Type B pancreatic cell (in vitro differentiated cells): ENCODE results near the gene CHPT1. TPM values are rescaled to one million over a fixed set of nuclear protein-coding genes. Genes with fewer than 3 reads are reported as not detected.

Experiments used
- DNase-seq: peaks from one replicate; pipeline ENCODE4 v3.0.0; 2021; ENCODE audit warnings: mixed read lengths; ENCODE audit not compliant: unreplicated experiment; ENCODE audit errors: extremely low spot score
- H3K27ac Mint-ChIP-seq: 2 replicates; pipeline ENCODE4 v1.8.0; 2021; ENCODE audit warnings: mild to moderate bottlenecking, mixed read lengths
- H3K27me3 Mint-ChIP-seq: 2 replicates; pipeline ENCODE4 v1.8.0; 2021; ENCODE audit warnings: mixed read lengths
- H3K36me3 Mint-ChIP-seq: 2 replicates; pipeline ENCODE4 v1.8.0; 2021; ENCODE audit warnings: mixed read lengths
- H3K4me1 Mint-ChIP-seq: one replicate; pipeline ENCODE4 v1.8.0; 2021; ENCODE audit warnings: mixed read lengths; ENCODE audit not compliant: unreplicated experiment
- H3K4me3 Mint-ChIP-seq: 2 replicates; pipeline ENCODE4 v1.8.0; 2021; ENCODE audit warnings: mild to moderate bottlenecking, mixed read lengths
- H3K9me3 Mint-ChIP-seq: 2 replicates; pipeline ENCODE4 v1.8.0; 2021; ENCODE audit warnings: mixed read lengths
- total RNA-seq: library from RNA; stranded (reverse); gene quantifications from 2 replicates; pipeline ENCODE4 v1.2.1, GENCODE V29; 2021; ENCODE audit warnings: low replicate concordance
- TF ChIP-seq, protein P1 (sequence below): fragments of 200-600 bp; sonication (generic); conservative IDR thresholded peaks from 2 replicates; pipeline ENCODE4 v1.5.0; 2021; ENCODE audit warnings: antibody characterized with exemption, mild to moderate bottlenecking

Gene CHPT1
- total RNA-seq, 1 donor from 2014 or later = 35.2 TPM

DNA sequence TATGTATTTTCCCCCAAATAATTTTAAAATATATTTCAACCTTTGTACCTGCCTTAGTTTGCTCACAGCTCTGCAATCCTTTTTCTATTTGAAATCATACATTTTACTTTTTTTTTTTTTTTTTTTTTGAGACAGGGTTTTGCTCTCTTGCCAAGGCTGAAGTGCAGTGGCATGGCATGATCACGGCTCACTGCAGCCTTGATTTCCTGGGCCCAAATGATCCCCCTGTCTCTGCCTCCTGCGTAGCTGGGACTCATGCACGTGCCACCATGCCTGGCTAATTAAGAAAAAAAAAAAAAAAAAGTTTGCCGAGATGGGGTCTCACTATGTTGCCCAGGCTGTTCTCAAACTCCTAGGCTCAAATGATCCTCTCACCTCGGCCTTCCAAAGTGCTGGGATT lies 43.1 kb downstream of the CHPT1 start:
- Mint-ChIP-seq H3K27me3 (no peaks in the 10 kb centered on the region), H3K36me3 (peaks cover 19% of the 10 kb centered on the region), H3K27ac (no peak overlapping the region), H3K4me3 (no peak overlapping the region), H3K4me1 (no peaks in the 10 kb centered on the region), H3K9me3 (no peaks in the 10 kb centered on the region)
- TF ChIP-seq, protein P1, sequence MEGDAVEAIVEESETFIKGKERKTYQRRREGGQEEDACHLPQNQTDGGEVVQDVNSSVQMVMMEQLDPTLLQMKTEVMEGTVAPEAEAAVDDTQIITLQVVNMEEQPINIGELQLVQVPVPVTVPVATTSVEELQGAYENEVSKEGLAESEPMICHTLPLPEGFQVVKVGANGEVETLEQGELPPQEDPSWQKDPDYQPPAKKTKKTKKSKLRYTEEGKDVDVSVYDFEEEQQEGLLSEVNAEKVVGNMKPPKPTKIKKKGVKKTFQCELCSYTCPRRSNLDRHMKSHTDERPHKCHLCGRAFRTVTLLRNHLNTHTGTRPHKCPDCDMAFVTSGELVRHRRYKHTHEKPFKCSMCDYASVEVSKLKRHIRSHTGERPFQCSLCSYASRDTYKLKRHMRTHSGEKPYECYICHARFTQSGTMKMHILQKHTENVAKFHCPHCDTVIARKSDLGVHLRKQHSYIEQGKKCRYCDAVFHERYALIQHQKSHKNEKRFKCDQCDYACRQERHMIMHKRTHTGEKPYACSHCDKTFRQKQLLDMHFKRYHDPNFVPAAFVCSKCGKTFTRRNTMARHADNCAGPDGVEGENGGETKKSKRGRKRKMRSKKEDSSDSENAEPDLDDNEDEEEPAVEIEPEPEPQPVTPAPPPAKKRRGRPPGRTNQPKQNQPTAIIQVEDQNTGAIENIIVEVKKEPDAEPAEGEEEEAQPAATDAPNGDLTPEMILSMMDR = no peak
- DNase-seq = no peak

DNA sequence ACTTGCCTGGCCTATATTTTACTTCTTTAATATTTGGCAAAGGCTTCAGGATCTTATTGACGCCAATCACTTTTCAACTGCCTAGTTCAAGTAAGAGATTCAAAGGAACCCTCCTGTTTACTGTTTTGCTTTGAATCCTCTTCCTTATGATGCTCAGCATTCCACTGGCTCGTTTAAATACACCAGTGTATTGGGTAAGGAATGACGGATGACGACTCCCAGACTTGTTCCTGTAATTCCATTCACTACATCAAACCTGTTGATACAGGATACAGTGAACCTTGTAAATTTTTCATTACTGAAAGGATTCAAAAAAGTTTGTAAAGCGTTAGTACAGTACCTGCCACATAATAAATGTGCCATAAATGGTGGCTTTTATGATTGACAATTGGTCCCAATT lies 43.5 kb downstream of the CHPT1 start:
- Mint-ChIP-seq H3K4me1 (no peaks in the 10 kb centered on the region), H3K27me3 (no peaks in the 10 kb centered on the region), H3K27ac (no peak overlapping the region), H3K36me3 (peaks cover 19% of the 10 kb centered on the region), H3K9me3 (no peaks in the 10 kb centered on the region), H3K4me3 (no peak overlapping the region)
- DNase-seq = no peak
- TF ChIP-seq, protein P1 = no peak

DNA sequence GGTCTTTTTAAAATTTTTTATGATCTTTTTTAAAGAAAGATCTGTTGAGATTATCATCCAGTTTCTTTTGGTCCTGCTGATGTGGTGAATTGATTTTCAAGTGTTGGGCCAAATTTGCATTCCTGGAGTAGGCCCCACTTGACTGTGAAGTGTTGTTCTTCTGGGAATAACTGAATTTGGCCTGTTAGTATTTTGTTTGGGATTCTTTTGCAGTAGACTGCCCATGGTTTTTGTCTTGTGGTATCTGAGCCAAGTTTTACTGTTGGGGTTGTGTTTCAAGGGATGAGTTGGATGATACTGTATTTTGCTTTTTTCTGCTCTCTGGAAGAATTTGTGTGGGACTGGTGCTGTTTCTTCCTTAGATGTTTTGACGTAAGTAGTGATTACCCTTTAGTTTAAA lies 45.8 kb downstream of the CHPT1 start:
- no peaks in the 10 kb centered on the region for H3K27me3 Mint-ChIP-seq
- H3K4me3 Mint-ChIP-seq = no peak overlapping the region
- DNase-seq = no peak
- no peaks in the 10 kb centered on the region for H3K4me1 Mint-ChIP-seq
- no peak overlapping the region for H3K27ac Mint-ChIP-seq
- TF ChIP-seq, protein P1 = no peak
- peaks cover 19% of the 10 kb centered on the region for H3K36me3 Mint-ChIP-seq
- H3K9me3 Mint-ChIP-seq = no peaks in the 10 kb centered on the region

DNA sequence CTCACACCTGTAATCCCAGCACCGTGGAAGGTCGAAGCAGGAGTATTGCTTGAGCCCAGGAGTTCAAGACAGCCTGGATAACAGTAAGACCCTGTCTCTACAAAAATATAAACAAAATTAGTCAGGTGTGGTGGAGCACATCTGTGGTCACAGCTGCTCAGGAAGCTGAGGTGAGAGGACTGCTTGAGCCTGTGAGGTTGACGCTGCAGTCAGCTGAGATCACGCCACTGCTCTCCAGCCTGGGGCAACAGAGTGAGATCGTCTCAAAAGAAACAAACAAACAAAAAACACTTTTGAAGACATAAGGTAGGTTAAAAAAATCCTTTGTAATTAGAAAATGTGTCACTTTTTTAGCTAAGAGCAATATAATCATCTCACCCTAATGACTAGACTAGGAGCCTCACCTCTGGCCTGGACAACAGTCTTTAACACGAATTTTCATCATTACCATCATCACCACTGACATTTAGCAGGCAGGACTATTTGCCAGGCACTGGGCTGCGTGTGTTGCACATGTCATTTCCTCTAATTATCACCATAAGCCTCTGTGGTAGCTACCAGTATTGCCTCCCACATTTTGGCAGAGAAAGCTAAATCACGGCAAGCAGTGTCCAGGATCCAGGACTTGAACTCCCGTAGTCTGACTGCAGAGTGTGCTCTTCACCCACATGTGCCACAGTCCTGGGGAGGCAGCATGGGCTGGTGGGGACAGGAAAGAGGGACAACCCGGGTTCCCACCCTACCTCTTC lies 46.5 kb downstream of the CHPT1 start:
- Mint-ChIP-seq H3K27ac (no peak overlapping the region), H3K4me1 (no peaks in the 10 kb centered on the region), H3K4me3 (no peak overlapping the region), H3K27me3 (no peaks in the 10 kb centered on the region), H3K36me3 (peaks cover 24% of the 10 kb centered on the region), H3K9me3 (no peaks in the 10 kb centered on the region)
- DNase-seq = no peak
- TF ChIP-seq, protein P1 = no peak

DNA sequence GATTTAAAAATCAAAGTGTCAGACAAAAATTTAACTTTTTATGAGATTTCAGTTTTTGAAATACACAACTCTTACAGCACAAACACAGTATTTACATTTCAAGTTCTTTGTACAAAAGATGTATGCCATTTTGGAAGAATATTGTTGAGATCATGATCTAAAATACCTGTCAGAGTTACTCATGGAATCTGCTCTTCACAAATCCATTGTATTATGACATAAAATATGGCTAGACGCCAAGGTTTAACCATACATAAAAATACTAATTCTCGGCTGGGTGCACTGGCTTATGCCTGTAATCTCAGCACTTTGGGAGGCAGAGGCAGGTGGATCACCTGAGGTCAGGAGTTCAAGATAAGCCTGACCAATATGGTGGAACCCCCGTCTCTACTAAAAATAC lies 48.0 kb downstream of the CHPT1 start:
- Mint-ChIP-seq H3K27me3 (no peaks in the 10 kb centered on the region), H3K9me3 (no peaks in the 10 kb centered on the region), H3K27ac (no peak overlapping the region), H3K36me3 (peaks cover 33% of the 10 kb centered on the region), H3K4me1 (no peaks in the 10 kb centered on the region), H3K4me3 (no peak overlapping the region)
- TF ChIP-seq, protein P1 = no peak
- no peak for DNase-seq
